HCT116 (cell line): Measurements from ENCODE around the gene CREBBP. TPM values are rescaled to one million over a fixed set of nuclear protein-coding genes. Genes with fewer than 3 reads are reported as not detected.

Source experiments
- ATAC-seq: fragments of 200-7000 bp; cut with Tn5 transposase; 2 replicates; pipeline ENCODE4 v1.9.1; 2020; ENCODE audit warnings: mild to moderate bottlenecking, moderate library complexity
- BruUV-seq: library from RNA; stranded (reverse); fragments of 400-500 nt; replicated peaks from 2 replicates; lab custom pipeline; 2021; lab: Mats Ljungman, UMichigan
- CTCF ChIA-PET: fragments of 300-600 bp; sonication (Branson Sonifier 250); formaldehyde crosslinking; loops from one replicate; lab custom pipeline; 2021; ENCODE audit warnings: antibody characterized with exemption; lab: Charles Lee
- POLR2A ChIA-PET: fragments of 300-600, 350-600 bp; sonication (Branson Sonifier 250); formaldehyde crosslinking; loops from one replicate; lab custom pipeline; 2021; ENCODE audit warnings: antibody characterized with exemption; lab: Charles Lee
- RAD21 ChIA-PET, 2 experiments: fragments of 300-600 bp; sonication (Branson Sonifier 250); formaldehyde crosslinking; loops; one replicate each; lab custom pipeline; 2023; ENCODE audit warnings: low total read pairs in 2 of 2; ENCODE audit not compliant: uncharacterized antibody in 2 of 2, unreplicated experiment in 2 of 2, low non-redundant PET in 1 of 2; lab: Charles Lee
- DNase-seq: peaks from one replicate; pipeline ENCODE4 v3.0.0-alpha.2; 2010; ENCODE audit warnings: low read depth, low spot score
- H2AFZ ChIP-seq: fragments of 200-600 bp; shearing (Covaris generic), sonication (generic); 2 replicates; pipeline ENCODE4 v1.6.1; 2017; ENCODE audit warnings: low read depth, mixed run types, mixed read lengths, antibody characterized with exemption, low read length; ENCODE audit not compliant: poor library complexity, severe bottlenecking
- H3K27ac ChIP-seq: 2 replicates; pipeline ENCODE4 v1.5.1; 2012; ENCODE audit warnings: low read depth, low read length
- H3K27me3 ChIP-seq: fragments of 200-600 bp; sonication (generic); 2 replicates; pipeline ENCODE4 v1.6.1; 2016; ENCODE audit warnings: mixed run types, low read length, mixed read lengths; ENCODE audit not compliant: insufficient read depth
- H3K36me3 ChIP-seq, 2 experiments: fragments of 200-500 bp in 1 of 2; fragments of 200-600 bp in 1 of 2; sonication (Bioruptor generic) in 1 of 2; sonication (generic) in 1 of 2; 2 replicates each; pipeline versions ENCODE4 v1.5.1 to v1.6.1; 2014 to 2016; ENCODE audit warnings: low read length in 2 of 2, inconsistent platforms in 1 of 2, mixed read lengths in 1 of 2, mixed run types in 1 of 2; ENCODE audit not compliant: insufficient read depth in 2 of 2, control insufficient read depth in 1 of 2
- H3K4me1 ChIP-seq, 2 experiments: fragments of 200-600 bp in 1 of 2; sonication (generic) in 1 of 2; 2 replicates each; pipeline versions ENCODE4 v1.5.1 to v1.6.1; 2012 to 2017; ENCODE audit warnings: low read length in 2 of 2, inconsistent platforms in 1 of 2, mild to moderate bottlenecking in 1 of 2, mixed read lengths in 1 of 2, mixed run types in 1 of 2, moderate library complexity in 1 of 2; ENCODE audit not compliant: insufficient read depth in 2 of 2, control insufficient read depth in 1 of 2
- H3K4me2 ChIP-seq: fragments of 200-600 bp; sonication (generic); 2 replicates; pipeline ENCODE4 v1.6.1; 2017; ENCODE audit warnings: mixed run types, low read length, mixed read lengths
- H3K4me3 ChIP-seq, 2 experiments: fragments of 200-600 bp in 1 of 2; sonication (generic) in 1 of 2; replicated peaks in 1 of 2; 2 replicates each; pipeline ENCODE4 v1.5.1; 2011 to 2016; ENCODE audit warnings: low read length in 2 of 2, control low read depth in 1 of 2, low read depth in 1 of 2, mild to moderate bottlenecking in 1 of 2, mixed read lengths in 1 of 2, mixed run types in 1 of 2
- H3K79me2 ChIP-seq: fragments of 200-600 bp; sonication (generic); 2 replicates; pipeline ENCODE4 v1.6.1; 2017; ENCODE audit warnings: mild to moderate bottlenecking, mixed run types, low read length, moderate library complexity, mixed read lengths; ENCODE audit not compliant: insufficient read depth
- H3K9ac ChIP-seq: fragments of 200-600 bp; sonication (generic); 2 replicates; pipeline ENCODE4 v1.6.1; 2016; ENCODE audit warnings: low read length, mixed read lengths
- H3K9me2 ChIP-seq: fragments of 200-600 bp; sonication (generic), shearing (Covaris generic); 2 replicates; pipeline ENCODE4 v1.6.1; 2017; ENCODE audit warnings: mixed run types, mild to moderate bottlenecking, moderate library complexity; ENCODE audit not compliant: insufficient read depth
- H3K9me3 ChIP-seq, 2 experiments: fragments of 200-500 bp in 1 of 2; fragments of 200-600 bp in 1 of 2; sonication (Bioruptor generic) in 1 of 2; sonication (generic) in 1 of 2; 2 replicates each; pipeline ENCODE4 v1.6.1; 2014 to 2017; ENCODE audit warnings: low read length in 2 of 2, mixed read lengths in 2 of 2, inconsistent platforms in 1 of 2, low read depth in 1 of 2, mild to moderate bottlenecking in 1 of 2, mixed run types in 1 of 2, moderate library complexity in 1 of 2; ENCODE audit not compliant: control insufficient read depth in 1 of 2, insufficient read depth in 1 of 2
- H4K20me1 ChIP-seq: fragments of 200-600 bp; sonication (generic), shearing (Covaris generic); 2 replicates; pipeline ENCODE4 v1.6.1; 2017; ENCODE audit warnings: mixed run types, mild to moderate bottlenecking, moderate library complexity; ENCODE audit not compliant: insufficient read depth
- CBX3 ChIP-seq: IDR thresholded peaks from 2 replicates; pipeline ENCODE4 v1.6.1; 2012; ENCODE audit warnings: low read depth
- CEBPB ChIP-seq: IDR thresholded peaks from 2 replicates; pipeline ENCODE4 v1.6.1; 2012; ENCODE audit warnings: low read depth
- EZH2 ChIP-seq: fragments of 200-600 bp; sonication (generic); IDR thresholded peaks from 2 replicates; pipeline ENCODE4 v1.6.1; 2017; ENCODE audit warnings: antibody characterized with exemption, mixed run types
- FOSL1 ChIP-seq: IDR thresholded peaks from 2 replicates; pipeline ENCODE4 v1.6.1; 2012; ENCODE audit warnings: low read depth
- POLR2A ChIP-seq: IDR thresholded peaks from 2 replicates; pipeline ENCODE4 v1.7.0; 2011; ENCODE audit warnings: borderline replicate concordance; ENCODE audit not compliant: insufficient read depth, insufficient read length; ENCODE audit errors: extremely low read depth
- POLR2AphosphoS5 ChIP-seq: IDR thresholded peaks from 2 replicates; pipeline ENCODE4 v1.6.1; 2011; ENCODE audit warnings: mild to moderate bottlenecking, low read depth, low read length, moderate library complexity
- TCF7L2 ChIP-seq: IDR thresholded peaks from 2 replicates; pipeline ENCODE4 v1.7.0; 2011; ENCODE audit warnings: borderline replicate concordance, inconsistent platforms; ENCODE audit not compliant: insufficient read depth, insufficient read length; ENCODE audit errors: extremely low read depth
- intact Hi-C: fragments of 100-400 bp; cut with micrococcal nuclease; formaldehyde crosslinking; loops from 2 replicates; pipeline ENCODE4 v1.10.0; 2022
- total RNA-seq: library from RNA; stranded (reverse); gene quantifications from one replicate; pipeline ENCODE4 v1.2.1, GENCODE V29; 2021; ENCODE audit not compliant: unreplicated experiment
- TF ChIP-seq, protein P1 (sequence below), 3 experiments: fragments of 200-600 bp in 1 of 3; sonication (generic) in 1 of 3; IDR thresholded peaks in 2 of 3; conservative IDR thresholded peaks in 1 of 3; 2 replicates each; pipeline ENCODE4 v1.5.1; 2012 to 2017; ENCODE audit warnings: low read depth in 2 of 3, low read length in 2 of 3, antibody characterized with exemption in 1 of 3, borderline replicate concordance in 1 of 3, control low read depth in 1 of 3, mild to moderate bottlenecking in 1 of 3, mixed read lengths in 1 of 3, mixed run types in 1 of 3, moderate library complexity in 1 of 3; ENCODE audit not compliant: insufficient read depth in 1 of 3

CREBBP gene
- total RNA-seq, 1 experiment from 2014 or later, result 42.7 TPM

DNA sequence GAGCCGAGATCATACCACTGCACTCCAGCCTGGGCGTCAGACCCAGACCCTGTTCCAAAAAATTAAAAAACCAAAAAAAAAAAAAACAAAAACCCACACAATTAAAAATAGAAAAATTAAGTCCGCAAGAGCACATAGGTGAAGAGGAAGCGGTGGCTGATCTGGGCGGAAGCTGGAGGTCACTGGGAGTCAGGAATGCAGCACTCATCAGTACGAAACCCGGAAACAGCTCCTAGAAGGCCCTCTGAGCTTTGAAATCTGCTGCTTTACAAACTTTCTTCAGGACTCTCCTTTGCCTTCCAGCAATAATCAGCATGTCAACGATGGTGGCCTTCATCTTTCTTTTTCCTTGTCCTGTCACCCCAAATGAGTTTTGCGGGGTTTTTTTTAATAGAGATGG is 192.7 kb downstream of the CREBBP start (continued):
- TF ChIP-seq, protein P1, sequence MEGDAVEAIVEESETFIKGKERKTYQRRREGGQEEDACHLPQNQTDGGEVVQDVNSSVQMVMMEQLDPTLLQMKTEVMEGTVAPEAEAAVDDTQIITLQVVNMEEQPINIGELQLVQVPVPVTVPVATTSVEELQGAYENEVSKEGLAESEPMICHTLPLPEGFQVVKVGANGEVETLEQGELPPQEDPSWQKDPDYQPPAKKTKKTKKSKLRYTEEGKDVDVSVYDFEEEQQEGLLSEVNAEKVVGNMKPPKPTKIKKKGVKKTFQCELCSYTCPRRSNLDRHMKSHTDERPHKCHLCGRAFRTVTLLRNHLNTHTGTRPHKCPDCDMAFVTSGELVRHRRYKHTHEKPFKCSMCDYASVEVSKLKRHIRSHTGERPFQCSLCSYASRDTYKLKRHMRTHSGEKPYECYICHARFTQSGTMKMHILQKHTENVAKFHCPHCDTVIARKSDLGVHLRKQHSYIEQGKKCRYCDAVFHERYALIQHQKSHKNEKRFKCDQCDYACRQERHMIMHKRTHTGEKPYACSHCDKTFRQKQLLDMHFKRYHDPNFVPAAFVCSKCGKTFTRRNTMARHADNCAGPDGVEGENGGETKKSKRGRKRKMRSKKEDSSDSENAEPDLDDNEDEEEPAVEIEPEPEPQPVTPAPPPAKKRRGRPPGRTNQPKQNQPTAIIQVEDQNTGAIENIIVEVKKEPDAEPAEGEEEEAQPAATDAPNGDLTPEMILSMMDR (IDR thresholded peaks at IDR 0.05 in 2 of 3, conservative IDR thresholded peaks at IDR 0.05 in 1 of 3; ENCODE audit: borderline replicate concordance in 1 of 3, insufficient read depth in 1 of 3, low read depth in 2 of 3, low read length in 2 of 3), result no peak
- TF ChIP-seq CBX3 (no peak), CEBPB (no peak), POLR2A (no peak)

DNA sequence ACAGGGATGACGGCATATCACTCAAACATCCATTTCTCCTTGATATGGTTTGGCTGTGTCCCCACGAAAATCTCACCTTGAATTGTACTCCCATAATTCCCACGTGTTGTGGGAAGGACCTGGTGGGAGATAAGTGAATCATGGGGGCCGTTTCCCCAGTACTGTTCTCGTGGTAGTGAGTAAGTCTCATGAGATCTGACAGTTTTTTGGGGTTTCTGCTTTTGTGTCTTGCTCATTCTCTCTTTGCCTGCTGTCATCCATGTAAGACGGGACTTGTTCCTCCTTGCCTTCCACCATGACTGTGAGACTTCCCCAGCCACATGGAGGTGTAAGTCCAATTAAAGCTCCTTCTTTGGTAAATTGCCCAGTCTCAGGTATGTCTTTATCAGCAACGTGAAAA is 193.5 kb downstream of the CREBBP start:
- intact Hi-C loops, result no loop called here
- POLR2A ChIA-PET, result no interaction called here
- no peaks in the 10 kb centered on the region for H4K20me1 ChIP-seq
- H3K4me3 ChIP-seq, result no peak overlapping the region
- no peaks in the 10 kb centered on the region for H3K27me3 ChIP-seq
- BruUV-seq, result no TSS peak
- H3K36me3 ChIP-seq, result peaks cover 31 to 55% of the 10 kb centered on the region in 2 experiments; a peak in 3 of 4 replicates
- no peak overlapping the region for H2AFZ ChIP-seq
- H3K27ac ChIP-seq, result no peak overlapping the region
- H3K4me2 ChIP-seq, result no peak overlapping the region
- TF ChIP-seq FOSL1 (no peak), TCF7L2 (no peak), EZH2 (no peak), POLR2AphosphoS5 (no peak)
- H3K9ac ChIP-seq, result no peak overlapping the region
- ATAC-seq, result no peak
- CTCF ChIA-PET, result no interaction called here
- peaks cover 0 to 10% of the 10 kb centered on the region in 2 experiments; a peak in 2 of 4 replicates for H3K4me1 ChIP-seq
- RAD21 ChIA-PET, result interaction anchor here in 1 of 2 experiments (0.6 kb wide), 1 partner anchor 667 kb away, joined by 4 read pairs; the partner anchor contains the start of gene TNFRSF12A
- peaks cover 47% of the 10 kb centered on the region; the same call in 1 of the 2 replicates for H3K79me2 ChIP-seq
- H3K9me3 ChIP-seq, result no peaks in the 10 kb centered on the region
- DNase-seq, result no peak
- no peaks in the 10 kb centered on the region for H3K9me2 ChIP-seq
